GM12878 (cell line): ENCODE results near the gene PPAN. TPM values are rescaled to one million over a fixed set of nuclear protein-coding genes. Genes with fewer than 3 reads are reported as not detected.

Experiments used
- CEBPB ChIP-seq, 2 experiments: fragments of 150-350 bp in 1 of 2; IDR thresholded peaks; 2 replicates each; pipeline ENCODE4 v1.6.1; 2012 to 2014; ENCODE audit warnings: low read depth in 2 of 2, low read length in 2 of 2, borderline replicate concordance in 1 of 2, inconsistent platforms in 1 of 2
- CREB1 ChIP-seq: IDR thresholded peaks from 2 replicates; pipeline ENCODE4 v1.6.1; 2012; ENCODE audit warnings: low read depth, mild to moderate bottlenecking, inconsistent platforms
- HCFC1 ChIP-seq: fragments of 150-350 bp; IDR thresholded peaks from 2 replicates; pipeline ENCODE4 v1.6.1; 2014; ENCODE audit warnings: low read length
- HDAC2 ChIP-seq: fragments of 200-600 bp; sonication (generic); IDR thresholded peaks from 2 replicates; pipeline ENCODE4 v1.6.1; 2017
- HDGF ChIP-seq: fragments of 450-650 bp; IDR thresholded peaks from 2 replicates; pipeline ENCODE4 v1.6.1; 2016; ENCODE audit warnings: antibody characterized with exemption
- MTA3 ChIP-seq: IDR thresholded peaks from 2 replicates; pipeline ENCODE4 v1.6.1; 2012; ENCODE audit warnings: low read length, inconsistent platforms, borderline replicate concordance
- NFYB ChIP-seq: IDR thresholded peaks from 2 replicates; pipeline ENCODE4 v1.6.1; 2011; ENCODE audit warnings: low read depth, mild to moderate bottlenecking, low read length, improper control_type of control experiment, moderate library complexity; ENCODE audit not compliant: insufficient read depth
- NR2C1 ChIP-seq: fragments of 450-650 bp; IDR thresholded peaks from 2 replicates; pipeline ENCODE4 v1.6.1; 2017; ENCODE audit warnings: antibody characterized with exemption, mild to moderate bottlenecking, moderate library complexity
- POLR2A ChIP-seq: IDR thresholded peaks from 2 replicates; pipeline ENCODE4 v1.6.1; 2011; ENCODE audit warnings: low read depth, mild to moderate bottlenecking, low read length
- RBBP5 ChIP-seq: fragments of 200-600 bp; sonication (generic); conservative IDR thresholded peaks from 2 replicates; pipeline ENCODE4 v1.6.1; 2016
- SIN3A ChIP-seq: IDR thresholded peaks from 2 replicates; pipeline ENCODE4 v1.6.1; 2012; ENCODE audit warnings: low read depth, low read length, improper control_type of control experiment
- TCF12 ChIP-seq: IDR thresholded peaks from 2 replicates; pipeline ENCODE4 v1.6.1; 2011; ENCODE audit warnings: low read depth, mild to moderate bottlenecking, low read length
- TCF3 ChIP-seq: IDR thresholded peaks from 2 replicates; pipeline ENCODE4 v1.6.1; 2012; ENCODE audit warnings: low read depth, mild to moderate bottlenecking, low read length, borderline replicate concordance; ENCODE audit not compliant: insufficient read depth
- ZNF24 ChIP-seq: fragments of 450-650 bp; IDR thresholded peaks from 2 replicates; pipeline ENCODE4 v1.6.1; 2017; ENCODE audit warnings: antibody characterized with exemption, mild to moderate bottlenecking
- polyA plus RNA-seq, 11 experiments: library from polyadenylated mRNA; depleted of rRNA in 4 of 11; unstranded in 6 of 11; stranded (reverse) in 5 of 11; fragments of >200 nt; fragmentation: Nextera tagmentation in 4 of 11; fragmentation: Illumina TruSeq in 1 of 11; extraction: Ambion mirVana in 4 of 11; extraction: Trizol in 1 of 11; gene quantifications; 1 replicate in 1 of 11; 2 replicates in 10 of 11; pipeline versions ENCODE4 v1.2.1 to v1.2.3, GENCODE V29; 2011 to 2016; ENCODE audit warnings: inconsistent platforms in 2 of 11, missing spikeins in 2 of 11, low read depth in 1 of 11
- total RNA-seq, 4 experiments: library from RNA; depleted of rRNA in 3 of 4; stranded (reverse); fragments of >200 nt in 3 of 4; fragmentation: Illumina TruSeq in 1 of 4; extraction: Trizol in 1 of 4; gene quantifications; 2 replicates each; pipeline versions ENCODE4 v1.2.1 to v1.2.3, GENCODE V29; 2013 to 2021
- TF ChIP-seq, protein P1 (sequence below): fragments of 150-350 bp; IDR thresholded peaks from 2 replicates; pipeline ENCODE4 v1.6.1; 2016; ENCODE audit warnings: low read depth, low read length
- TF ChIP-seq, protein P2 (sequence below): fragments of 450-650 bp; IDR thresholded peaks from 2 replicates; pipeline ENCODE4 v1.6.1; 2016; ENCODE audit warnings: mild to moderate bottlenecking
- TF ChIP-seq, protein P3 (sequence below): fragments of 450-650 bp; IDR thresholded peaks from 2 replicates; pipeline ENCODE4 v1.6.1; 2018; ENCODE audit warnings: mild to moderate bottlenecking, low read depth, moderate library complexity; ENCODE audit not compliant: partially characterized antibody

PPAN gene
- total and polyA plus RNA-seq, 10 of the 15 experiments (the other 5 are each of a cell fraction or from before 2014, with no cell fraction given) = 2.1 to 171 (median 108) TPM

DNA sequence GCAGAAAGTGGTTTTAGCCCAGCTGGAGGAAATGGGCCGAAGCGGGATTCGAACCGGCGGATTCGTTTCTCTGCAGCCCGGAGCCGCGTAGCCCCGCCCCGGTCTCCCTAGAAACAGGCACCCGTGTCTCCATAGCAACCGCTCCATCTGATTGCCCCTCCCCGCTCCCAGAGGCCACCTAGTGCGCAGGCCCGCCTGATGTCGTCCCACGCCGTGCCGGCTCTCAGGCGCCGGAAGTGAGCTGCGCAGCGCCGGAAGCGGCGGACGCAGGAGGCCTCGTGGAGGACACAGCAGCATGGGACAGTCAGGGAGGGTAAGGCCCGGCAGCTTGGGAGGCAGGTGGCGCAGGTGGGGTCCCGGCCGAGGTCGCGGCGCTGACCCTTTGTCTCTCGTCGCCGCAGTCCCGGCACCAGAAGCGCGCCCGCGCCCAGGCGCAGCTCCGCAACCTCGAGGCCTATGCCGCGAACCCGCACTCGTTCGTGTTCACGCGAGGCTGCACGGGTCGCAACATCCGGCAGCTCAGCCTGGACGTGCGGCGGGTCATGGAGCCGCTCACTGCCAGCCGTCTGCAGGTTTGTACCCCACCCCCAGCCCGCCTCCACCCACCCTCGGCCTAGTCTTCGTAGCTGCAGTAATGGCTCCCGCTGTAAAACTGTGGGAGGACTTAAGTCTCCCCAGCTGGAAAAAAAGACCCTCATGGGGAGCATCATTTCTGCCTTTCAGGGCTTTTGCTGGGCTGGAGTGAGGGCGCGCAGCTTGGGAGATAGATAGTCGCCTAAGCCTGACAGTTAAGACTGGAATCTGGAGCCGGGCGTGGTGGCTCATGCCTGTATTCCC lies at the start of gene PPAN (continued):
- TF ChIP-seq CEBPB (IDR thresholded peaks at IDR 0.05; ENCODE audit: borderline replicate concordance in 1 of 2, low read depth in 2 of 2, low read length in 2 of 2) (no peak), HCFC1 (peak; percentile 67), RBBP5 (no peak), HDAC2 (no peak), POLR2A (peak; percentile 95), ZNF24 (no peak), NR2C1 (peak; percentile 35; the same call in 1 of the 2 replicates), TCF3 (peak; percentile 46; the same call in 1 of the 2 replicates), CREB1 (peak; percentile 96), MTA3 (no peak), HDGF (peak; percentile 34; the same call in 1 of the 2 replicates), SIN3A (peak; percentile 94), NFYB (no peak), TCF12 (no peak)
- TF ChIP-seq, protein P1, sequence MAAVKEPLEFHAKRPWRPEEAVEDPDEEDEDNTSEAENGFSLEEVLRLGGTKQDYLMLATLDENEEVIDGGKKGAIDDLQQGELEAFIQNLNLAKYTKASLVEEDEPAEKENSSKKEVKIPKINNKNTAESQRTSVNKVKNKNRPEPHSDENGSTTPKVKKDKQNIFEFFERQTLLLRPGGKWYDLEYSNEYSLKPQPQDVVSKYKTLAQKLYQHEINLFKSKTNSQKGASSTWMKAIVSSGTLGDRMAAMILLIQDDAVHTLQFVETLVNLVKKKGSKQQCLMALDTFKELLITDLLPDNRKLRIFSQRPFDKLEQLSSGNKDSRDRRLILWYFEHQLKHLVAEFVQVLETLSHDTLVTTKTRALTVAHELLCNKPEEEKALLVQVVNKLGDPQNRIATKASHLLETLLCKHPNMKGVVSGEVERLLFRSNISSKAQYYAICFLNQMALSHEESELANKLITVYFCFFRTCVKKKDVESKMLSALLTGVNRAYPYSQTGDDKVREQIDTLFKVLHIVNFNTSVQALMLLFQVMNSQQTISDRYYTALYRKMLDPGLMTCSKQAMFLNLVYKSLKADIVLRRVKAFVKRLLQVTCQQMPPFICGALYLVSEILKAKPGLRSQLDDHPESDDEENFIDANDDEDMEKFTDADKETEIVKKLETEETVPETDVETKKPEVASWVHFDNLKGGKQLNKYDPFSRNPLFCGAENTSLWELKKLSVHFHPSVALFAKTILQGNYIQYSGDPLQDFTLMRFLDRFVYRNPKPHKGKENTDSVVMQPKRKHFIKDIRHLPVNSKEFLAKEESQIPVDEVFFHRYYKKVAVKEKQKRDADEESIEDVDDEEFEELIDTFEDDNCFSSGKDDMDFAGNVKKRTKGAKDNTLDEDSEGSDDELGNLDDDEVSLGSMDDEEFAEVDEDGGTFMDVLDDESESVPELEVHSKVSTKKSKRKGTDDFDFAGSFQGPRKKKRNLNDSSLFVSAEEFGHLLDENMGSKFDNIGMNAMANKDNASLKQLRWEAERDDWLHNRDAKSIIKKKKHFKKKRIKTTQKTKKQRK = no peak
- TF ChIP-seq, protein P2, sequence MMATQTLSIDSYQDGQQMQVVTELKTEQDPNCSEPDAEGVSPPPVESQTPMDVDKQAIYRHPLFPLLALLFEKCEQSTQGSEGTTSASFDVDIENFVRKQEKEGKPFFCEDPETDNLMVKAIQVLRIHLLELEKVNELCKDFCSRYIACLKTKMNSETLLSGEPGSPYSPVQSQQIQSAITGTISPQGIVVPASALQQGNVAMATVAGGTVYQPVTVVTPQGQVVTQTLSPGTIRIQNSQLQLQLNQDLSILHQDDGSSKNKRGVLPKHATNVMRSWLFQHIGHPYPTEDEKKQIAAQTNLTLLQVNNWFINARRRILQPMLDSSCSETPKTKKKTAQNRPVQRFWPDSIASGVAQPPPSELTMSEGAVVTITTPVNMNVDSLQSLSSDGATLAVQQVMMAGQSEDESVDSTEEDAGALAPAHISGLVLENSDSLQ = peak; percentile 49; the same call in 1 of the 2 replicates
- TF ChIP-seq, protein P3, sequence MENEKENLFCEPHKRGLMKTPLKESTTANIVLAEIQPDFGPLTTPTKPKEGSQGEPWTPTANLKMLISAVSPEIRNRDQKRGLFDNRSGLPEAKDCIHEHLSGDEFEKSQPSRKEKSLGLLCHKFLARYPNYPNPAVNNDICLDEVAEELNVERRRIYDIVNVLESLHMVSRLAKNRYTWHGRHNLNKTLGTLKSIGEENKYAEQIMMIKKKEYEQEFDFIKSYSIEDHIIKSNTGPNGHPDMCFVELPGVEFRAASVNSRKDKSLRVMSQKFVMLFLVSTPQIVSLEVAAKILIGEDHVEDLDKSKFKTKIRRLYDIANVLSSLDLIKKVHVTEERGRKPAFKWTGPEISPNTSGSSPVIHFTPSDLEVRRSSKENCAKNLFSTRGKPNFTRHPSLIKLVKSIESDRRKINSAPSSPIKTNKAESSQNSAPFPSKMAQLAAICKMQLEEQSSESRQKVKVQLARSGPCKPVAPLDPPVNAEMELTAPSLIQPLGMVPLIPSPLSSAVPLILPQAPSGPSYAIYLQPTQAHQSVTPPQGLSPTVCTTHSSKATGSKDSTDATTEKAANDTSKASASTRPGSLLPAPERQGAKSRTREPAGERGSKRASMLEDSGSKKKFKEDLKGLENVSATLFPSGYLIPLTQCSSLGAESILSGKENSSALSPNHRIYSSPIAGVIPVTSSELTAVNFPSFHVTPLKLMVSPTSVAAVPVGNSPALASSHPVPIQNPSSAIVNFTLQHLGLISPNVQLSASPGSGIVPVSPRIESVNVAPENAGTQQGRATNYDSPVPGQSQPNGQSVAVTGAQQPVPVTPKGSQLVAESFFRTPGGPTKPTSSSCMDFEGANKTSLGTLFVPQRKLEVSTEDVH = no peak
